ENCODE data around the gene ITPKB.
"Not testable (repeated sequence)": the region's sequence is repeated elsewhere in the genome, so short reads cannot be mapped to it uniquely, and the experiment has no call there.

ITPKB gene

GRCh38 chr1:226732856-226733291 lies 6.2 kb downstream of the ITPKB start:
- DNase-seq (ENCODE audit: low spot score in 2 of 2) = no peak
- Histone ChIP-seq H3K4me1 (peaks cover 17% of the 10 kb centered on the region), H3K36me3 (replicated peaks) (peaks cover 23% of the 10 kb centered on the region), H3K27me3 (ENCODE audit: low read depth) (no peaks in the 10 kb centered on the region), H3K9me3 (no peaks in the 10 kb centered on the region), H3K4me3 (no peak overlapping the region)
- in situ Hi-C loops (cut with MboI; ENCODE audit: low sequenced_read_pairs) = no loop called here

- no peak overlapping the region for H3K4me3 ChIP-seq
- H3K4me1 ChIP-seq = peaks cover 25% of the 10 kb centered on the region
- H3K36me3 ChIP-seq (replicated peaks) = peaks cover 21% of the 10 kb centered on the region
- DNase-seq (ENCODE audit: low spot score in 2 of 2) = no peak
- no peaks in the 10 kb centered on the region for H3K9me3 ChIP-seq
- in situ Hi-C loops (cut with MboI; ENCODE audit: low sequenced_read_pairs) = no loop called here
- no peaks in the 10 kb centered on the region for H3K27me3 ChIP-seq (ENCODE audit: low read depth)
Measured at GRCh38 chr1:226731257-226731893, 7.7 kb downstream of the ITPKB start.

- no peaks in the 10 kb centered on the region for H3K9me3 ChIP-seq
- H3K27me3 ChIP-seq (ENCODE audit: low read depth) = no peaks in the 10 kb centered on the region
- peak in 1 of 2 experiments; percentile 32 for DNase-seq (ENCODE audit: low spot score in 2 of 2)
- in situ Hi-C loops (cut with MboI; ENCODE audit: low sequenced_read_pairs) = no loop called here
- peaks cover 26% of the 10 kb centered on the region for H3K4me1 ChIP-seq
- H3K4me3 ChIP-seq = no peak overlapping the region
- peaks cover 22% of the 10 kb centered on the region; the same call in 1 of the 2 replicates for H3K36me3 ChIP-seq (replicated peaks)
Measured at GRCh38 chr1:226730836-226731235, 8.2 kb downstream of the ITPKB start.

- peaks cover 26% of the 10 kb centered on the region for H3K4me1 ChIP-seq
- no peak overlapping the region for H3K4me3 ChIP-seq
- H3K9me3 ChIP-seq = no peaks in the 10 kb centered on the region
- peaks cover 19% of the 10 kb centered on the region; the same call in 1 of the 2 replicates for H3K36me3 ChIP-seq (replicated peaks)
- in situ Hi-C loops (cut with MboI; ENCODE audit: low sequenced_read_pairs) = no loop called here
- no peak for DNase-seq (ENCODE audit: low spot score in 2 of 2)
- H3K27me3 ChIP-seq (ENCODE audit: low read depth) = no peaks in the 10 kb centered on the region
Measured at GRCh38 chr1:226730071-226730470, 9.0 kb downstream of the ITPKB start.

- in situ Hi-C loops (cut with MboI; ENCODE audit: low sequenced_read_pairs) = no loop called here
- no peaks in the 10 kb centered on the region for H3K9me3 ChIP-seq
- peaks cover 36% of the 10 kb centered on the region for H3K4me1 ChIP-seq
- H3K4me3 ChIP-seq = no peak overlapping the region
- no peaks in the 10 kb centered on the region for H3K27me3 ChIP-seq (ENCODE audit: low read depth)
- DNase-seq (ENCODE audit: low spot score in 2 of 2) = no peak
- H3K36me3 ChIP-seq (replicated peaks) = peaks cover 9% of the 10 kb centered on the region; the same call in 1 of the 2 replicates
Measured at GRCh38 chr1:226728448-226728847, 10.6 kb downstream of the ITPKB start.

GRCh38 chr1:226725897-226726267 lies 13.2 kb downstream of the ITPKB start:
- Histone ChIP-seq H3K4me1 (peaks cover 34% of the 10 kb centered on the region), H3K36me3 (replicated peaks) (peaks cover 9% of the 10 kb centered on the region; the same call in 1 of the 2 replicates), H3K9me3 (no peaks in the 10 kb centered on the region), H3K27me3 (ENCODE audit: low read depth) (no peaks in the 10 kb centered on the region), H3K4me3 (no peak overlapping the region)
- in situ Hi-C loops (cut with MboI; ENCODE audit: low sequenced_read_pairs) = no loop called here
- no peak for DNase-seq (ENCODE audit: low spot score in 2 of 2)

- DNase-seq (ENCODE audit: low spot score in 2 of 2) = peak; percentile 92 to 96
- H3K27me3 ChIP-seq (ENCODE audit: low read depth) = no peaks in the 10 kb centered on the region
- in situ Hi-C loops (cut with MboI; ENCODE audit: low sequenced_read_pairs) = no loop called here
- peaks cover 34% of the 10 kb centered on the region for H3K4me1 ChIP-seq
- H3K36me3 ChIP-seq (replicated peaks) = peaks cover 6% of the 10 kb centered on the region; the same call in 1 of the 2 replicates
- H3K9me3 ChIP-seq = no peaks in the 10 kb centered on the region
- no peak overlapping the region for H3K4me3 ChIP-seq
Measured at GRCh38 chr1:226723657-226724532, 15.2 kb downstream of the ITPKB start.

GRCh38 chr1:226722901-226723656 lies 16.0 kb downstream of the ITPKB start:
- Histone ChIP-seq H3K4me1 (peaks cover 34% of the 10 kb centered on the region), H3K4me3 (no peak overlapping the region), H3K27me3 (ENCODE audit: low read depth) (no peaks in the 10 kb centered on the region), H3K9me3 (no peaks in the 10 kb centered on the region), H3K36me3 (replicated peaks) (peaks cover 3% of the 10 kb centered on the region; the same call in 1 of the 2 replicates)
- in situ Hi-C loops (cut with MboI; ENCODE audit: low sequenced_read_pairs) = no loop called here
- no peak for DNase-seq (ENCODE audit: low spot score in 2 of 2)

GRCh38 chr1:226722240-226722900 lies 16.7 kb downstream of the ITPKB start:
- Histone ChIP-seq H3K27me3 (ENCODE audit: low read depth) (no peaks in the 10 kb centered on the region), H3K4me3 (no peak overlapping the region), H3K9me3 (no peaks in the 10 kb centered on the region), H3K36me3 (replicated peaks) (peaks cover 3% of the 10 kb centered on the region; the same call in 1 of the 2 replicates), H3K4me1 (peaks cover 31% of the 10 kb centered on the region)
- in situ Hi-C loops (cut with MboI; ENCODE audit: low sequenced_read_pairs) = no loop called here
- no peak for DNase-seq (ENCODE audit: low spot score in 2 of 2)

- DNase-seq (ENCODE audit: low spot score in 2 of 2); H3K27me3 ChIP-seq (ENCODE audit: low read depth); H3K36me3 ChIP-seq (replicated peaks); H3K4me3 ChIP-seq; in situ Hi-C loops (cut with MboI; ENCODE audit: low sequenced_read_pairs); H3K9me3 ChIP-seq: not testable (repeated sequence)
- peaks cover 20% of the 10 kb centered on the region for H3K4me1 ChIP-seq
Measured at GRCh38 chr1:226720574-226720973, 18.5 kb downstream of the ITPKB start.

GRCh38 chr1:226719596-226720387 lies 19.3 kb downstream of the ITPKB start:
- Histone ChIP-seq H3K4me1 (peaks cover 20% of the 10 kb centered on the region), H3K9me3 (no peaks in the 10 kb centered on the region), H3K27me3 (ENCODE audit: low read depth) (no peaks in the 10 kb centered on the region), H3K4me3 (no peak overlapping the region), H3K36me3 (replicated peaks) (no peaks in the 10 kb centered on the region; the same call in 1 of the 2 replicates)
- in situ Hi-C loops (cut with MboI; ENCODE audit: low sequenced_read_pairs) = no loop called here
- no peak for DNase-seq (ENCODE audit: low spot score in 2 of 2)

GRCh38 chr1:226717256-226717909 lies 21.7 kb downstream of the ITPKB start:
- Histone ChIP-seq H3K4me3 (no peak overlapping the region), H3K27me3 (ENCODE audit: low read depth) (no peaks in the 10 kb centered on the region), H3K9me3 (no peaks in the 10 kb centered on the region), H3K36me3 (replicated peaks) (no peaks in the 10 kb centered on the region; the same call in 1 of the 2 replicates), H3K4me1 (peaks cover 4% of the 10 kb centered on the region; the same call in 1 of the 2 replicates)
- DNase-seq (ENCODE audit: low spot score in 2 of 2) = no peak
- in situ Hi-C loops (cut with MboI; ENCODE audit: low sequenced_read_pairs) = no loop called here

All from HAP-1 (cell line).